NCI-H1436 treated with DMSO at 0.1 percent for 48 hours (cell line): ENCODE results near the gene ZMYM2.

Experiments
- DNase-seq: peaks from one replicate; lab custom pipeline; 2025; lab: John Stamatoyannopoulos, UW

The ZMYM2 gene

GRCh38 chr13:20045950-20046548, 87.5 kb downstream of the ZMYM2 start:
- DNase-seq, result no peak

GRCh38 chr13:20049558-20050473, 91.3 kb downstream of the ZMYM2 start:
- no peak for DNase-seq

- no peak for DNase-seq
Observed at GRCh38 chr13:20051366-20051765, 92.8 kb downstream of the ZMYM2 start.

GRCh38 chr13:20053016-20053415, 94.5 kb downstream of the ZMYM2 start:
- no peak for DNase-seq

- no peak for DNase-seq
Observed at GRCh38 chr13:20053891-20054290, 95.4 kb downstream of the ZMYM2 start.

- DNase-seq, result no peak
Observed at GRCh38 chr13:20054586-20054985, 96.1 kb downstream of the ZMYM2 start.

- DNase-seq, result no peak
Observed at GRCh38 chr13:20057214-20057613, 98.7 kb downstream of the ZMYM2 start.

- no peak for DNase-seq
Observed at GRCh38 chr13:20057963-20058362, 99.4 kb downstream of the ZMYM2 start.

GRCh38 chr13:20058476-20058875, 99.9 kb downstream of the ZMYM2 start:
- DNase-seq, result no peak

- no peak for DNase-seq
Observed at GRCh38 chr13:20064128-20064527, 105.6 kb downstream of the ZMYM2 start.

GRCh38 chr13:20065516-20065915, 107.0 kb downstream of the ZMYM2 start:
- no peak for DNase-seq

- no peak for DNase-seq
Observed at GRCh38 chr13:20069956-20070355, 111.4 kb downstream of the ZMYM2 start.

- DNase-seq, result no peak
Observed at GRCh38 chr13:20073775-20074174, 115.2 kb downstream of the ZMYM2 start.

GRCh38 chr13:20074966-20075365, 116.4 kb downstream of the ZMYM2 start:
- DNase-seq, result no peak

GRCh38 chr13:20077086-20077485, 118.6 kb downstream of the ZMYM2 start:
- DNase-seq, result no peak

GRCh38 chr13:20080377-20081164, 122.0 kb downstream of the ZMYM2 start:
- no peak for DNase-seq

GRCh38 chr13:20090349-20090748, 131.8 kb downstream of the ZMYM2 start:
- no peak for DNase-seq

- no peak for DNase-seq
Observed at GRCh38 chr13:20093951-20094350, 135.4 kb downstream of the ZMYM2 start.

- no peak for DNase-seq
Observed at GRCh38 chr13:20099319-20099718, 140.8 kb downstream of the ZMYM2 start.

- no peak for DNase-seq
Observed at GRCh38 chr13:20101467-20102316, 143.2 kb downstream of the ZMYM2 start.

GRCh38 chr13:20102525-20103180, 144.1 kb downstream of the ZMYM2 start:
- DNase-seq, result no peak
